Stimulated activated CD4-positive, alpha-beta T cell treated with anti-CD3 and anti-CD28 coated beads, Interleukin-4, amount 100 ng/mL, for 4 hours (primary cell): ENCODE results near the gene NTPCR.
"Not testable (repeated sequence)": the region's sequence is repeated elsewhere in the genome, so short reads cannot be mapped to it uniquely, and the experiment has no call there.

Source experiments
- DNase-seq, 2 experiments: peaks; one replicate each; pipeline ENCODE4 v3.0.0-alpha.2; 2020

Gene NTPCR

GRCh38 chr1:232987046-232987773, 36.8 kb downstream of the NTPCR start:
- DNase-seq: no peak

GRCh38 chr1:232987774-232988140, 37.3 kb downstream of the NTPCR start:
- DNase-seq: no peak

- DNase-seq: no peak
Observed at GRCh38 chr1:232988572-232989040, 38.2 kb downstream of the NTPCR start.

GRCh38 chr1:232990176-232991128, 40.0 kb downstream of the NTPCR start:
- DNase-seq: no peak

- DNase-seq: no peak
Observed at GRCh38 chr1:232991238-232991637, 40.8 kb downstream of the NTPCR start.

- DNase-seq: no peak
Observed at GRCh38 chr1:232992227-232992626, 41.8 kb downstream of the NTPCR start.

GRCh38 chr1:232993555-232993954, 43.1 kb downstream of the NTPCR start:
- DNase-seq: no peak

GRCh38 chr1:232995189-232995588, 44.8 kb downstream of the NTPCR start:
- no peak for DNase-seq

- DNase-seq: no peak
Observed at GRCh38 chr1:232996143-232996542, 45.7 kb downstream of the NTPCR start.

- no peak for DNase-seq
Observed at GRCh38 chr1:232998138-232998537, 47.7 kb downstream of the NTPCR start.

GRCh38 chr1:232998646-232999045, 48.2 kb downstream of the NTPCR start:
- DNase-seq: no peak

GRCh38 chr1:232999956-233000625, 49.7 kb downstream of the NTPCR start:
- DNase-seq: no peak

- not testable (repeated sequence) for DNase-seq
Observed at GRCh38 chr1:233003638-233004037, 53.2 kb downstream of the NTPCR start.

- DNase-seq: no peak
Observed at GRCh38 chr1:233004451-233004850, 54.0 kb downstream of the NTPCR start.

- no peak for DNase-seq
Observed at GRCh38 chr1:233005156-233005555, 54.7 kb downstream of the NTPCR start.

- no peak for DNase-seq
Observed at GRCh38 chr1:233005703-233006102, 55.3 kb downstream of the NTPCR start.

- no peak for DNase-seq
Observed at GRCh38 chr1:233006108-233006507, 55.7 kb downstream of the NTPCR start.

GRCh38 chr1:233006541-233006973, 56.1 kb downstream of the NTPCR start:
- DNase-seq: no peak

GRCh38 chr1:233010146-233010545, 59.7 kb downstream of the NTPCR start:
- DNase-seq: no peak

GRCh38 chr1:233012021-233012420, 61.6 kb downstream of the NTPCR start:
- DNase-seq: no peak

- DNase-seq: no peak
Observed at GRCh38 chr1:233015965-233016364, 65.6 kb downstream of the NTPCR start.

GRCh38 chr1:233016798-233017197, 66.4 kb downstream of the NTPCR start:
- DNase-seq: no peak

- no peak for DNase-seq
Observed at GRCh38 chr1:233019083-233019482, 68.7 kb downstream of the NTPCR start.
